PC-9 (cell line): ENCODE data around the gene EXOC4.

Experiments
- CTCF ChIP-seq: fragments of 200-600 bp; sonication (generic); conservative IDR thresholded peaks from 2 replicates; pipeline ENCODE4 v1.6.1; 2017; ENCODE audit warnings: mixed run types, antibody characterized with exemption, mild to moderate bottlenecking, moderate library complexity
- EZH2 ChIP-seq: fragments of 200-600 bp; sonication (generic); IDR thresholded peaks from 2 replicates; pipeline ENCODE4 v1.8.0; 2017; ENCODE audit warnings: antibody characterized with exemption, low read depth

GRCh38 chr7:134065415-134065814 is 812.5 kb downstream of the EXOC4 start:
- no peak for TF ChIP-seq CTCF
- TF ChIP-seq EZH2: no peak
